ENCODE measurements around the gene TGOLN2.
"Not testable (repeated sequence)": the region's sequence is repeated elsewhere in the genome, so short reads cannot be mapped to it uniquely, and the experiment has no call there.

TGOLN2 gene

GRCh38 chr2:85327822-85328617 is at the start of gene TGOLN2:
TGOLN2 (minus strand) TSS chr2:85327989; CDS start chr2:85327962, 27 bp downstream.
- DNase-seq, result peak; percentile 95
- in situ Hi-C loops (cut with HindIII; ENCODE audit: low pct_ligation_motif_present, low pct_unique_long_range_greater_than_20kb, low sequenced_read_pairs), result no loop called here

GRCh38 chr2:85377083-85377482 is 49.3 kb upstream of the TGOLN2 start:
- in situ Hi-C loops (cut with HindIII; ENCODE audit: low pct_ligation_motif_present, low pct_unique_long_range_greater_than_20kb, low sequenced_read_pairs), result no loop called here
- no peak for DNase-seq

GRCh38 chr2:85376291-85377065 is 48.7 kb upstream of the TGOLN2 start:
- no peak for DNase-seq
- in situ Hi-C loops (cut with HindIII; ENCODE audit: low pct_ligation_motif_present, low pct_unique_long_range_greater_than_20kb, low sequenced_read_pairs), result no loop called here

GRCh38 chr2:85371045-85371444 is 43.3 kb upstream of the TGOLN2 start:
- no peak for DNase-seq
- in situ Hi-C loops (cut with HindIII; ENCODE audit: low pct_ligation_motif_present, low pct_unique_long_range_greater_than_20kb, low sequenced_read_pairs), result no loop called here

- no peak for DNase-seq
- in situ Hi-C loops (cut with HindIII; ENCODE audit: low pct_ligation_motif_present, low pct_unique_long_range_greater_than_20kb, low sequenced_read_pairs), result no loop called here
Measured at GRCh38 chr2:85369500-85369899, 41.7 kb upstream of the TGOLN2 start.

GRCh38 chr2:85368921-85369320 is 41.1 kb upstream of the TGOLN2 start:
- DNase-seq, result no peak
- in situ Hi-C loops (cut with HindIII; ENCODE audit: low pct_ligation_motif_present, low pct_unique_long_range_greater_than_20kb, low sequenced_read_pairs), result no loop called here

- DNase-seq, result no peak
- in situ Hi-C loops (cut with HindIII; ENCODE audit: low pct_ligation_motif_present, low pct_unique_long_range_greater_than_20kb, low sequenced_read_pairs), result no loop called here
Measured at GRCh38 chr2:85367180-85367579, 39.4 kb upstream of the TGOLN2 start.

GRCh38 chr2:85362653-85363387 is 35.0 kb upstream of the TGOLN2 start:
- in situ Hi-C loops (cut with HindIII; ENCODE audit: low pct_ligation_motif_present, low pct_unique_long_range_greater_than_20kb, low sequenced_read_pairs); DNase-seq: not testable (repeated sequence)

GRCh38 chr2:85357736-85358135 is 29.9 kb upstream of the TGOLN2 start:
- in situ Hi-C loops (cut with HindIII; ENCODE audit: low pct_ligation_motif_present, low pct_unique_long_range_greater_than_20kb, low sequenced_read_pairs), result no loop called here
- DNase-seq, result no peak

GRCh38 chr2:85356186-85356585 is 28.4 kb upstream of the TGOLN2 start:
- in situ Hi-C loops (cut with HindIII; ENCODE audit: low pct_ligation_motif_present, low pct_unique_long_range_greater_than_20kb, low sequenced_read_pairs), result no loop called here
- DNase-seq, result no peak

- in situ Hi-C loops (cut with HindIII; ENCODE audit: low pct_ligation_motif_present, low pct_unique_long_range_greater_than_20kb, low sequenced_read_pairs), result no loop called here
- DNase-seq, result peak; percentile 11
Measured at GRCh38 chr2:85355521-85355920, 27.7 kb upstream of the TGOLN2 start.

GRCh38 chr2:85355073-85355410 is 27.3 kb upstream of the TGOLN2 start:
- no peak for DNase-seq
- in situ Hi-C loops (cut with HindIII; ENCODE audit: low pct_ligation_motif_present, low pct_unique_long_range_greater_than_20kb, low sequenced_read_pairs), result no loop called here

GRCh38 chr2:85354286-85355072 is 26.7 kb upstream of the TGOLN2 start, which contains the start of the genes ELMOD3 and RETSAT:
ELMOD3 (plus strand) TSS chr2:85354769; CDS start chr2:85357199, 2,430 bp downstream.
RETSAT (minus strand) TSS chr2:85354528; CDS start chr2:85354507, 21 bp downstream.
- in situ Hi-C loops (cut with HindIII; ENCODE audit: low pct_ligation_motif_present, low pct_unique_long_range_greater_than_20kb, low sequenced_read_pairs), result no loop called here
- peak; percentile 99 for DNase-seq

GRCh38 chr2:85353876-85354285 is 26.1 kb upstream of the TGOLN2 start:
- peak; percentile 55 for DNase-seq
- in situ Hi-C loops (cut with HindIII; ENCODE audit: low pct_ligation_motif_present, low pct_unique_long_range_greater_than_20kb, low sequenced_read_pairs), result no loop called here

- no peak for DNase-seq
- in situ Hi-C loops (cut with HindIII; ENCODE audit: low pct_ligation_motif_present, low pct_unique_long_range_greater_than_20kb, low sequenced_read_pairs), result no loop called here
Measured at GRCh38 chr2:85347599-85347998, 19.8 kb upstream of the TGOLN2 start.

GRCh38 chr2:85344356-85344954 is 16.7 kb upstream of the TGOLN2 start:
- no peak for DNase-seq
- in situ Hi-C loops (cut with HindIII; ENCODE audit: low pct_ligation_motif_present, low pct_unique_long_range_greater_than_20kb, low sequenced_read_pairs), result no loop called here

GRCh38 chr2:85343207-85343895 is 15.6 kb upstream of the TGOLN2 start:
- DNase-seq; in situ Hi-C loops (cut with HindIII; ENCODE audit: low pct_ligation_motif_present, low pct_unique_long_range_greater_than_20kb, low sequenced_read_pairs): not testable (repeated sequence)

All from ACHN (cell line).